Heart left ventricle (tissue), 13 donors: Measurements from ENCODE around the gene SERPINI2.
"Not testable (repeated sequence)": the region's sequence is repeated elsewhere in the genome, so short reads cannot be mapped to it uniquely, and the experiment has no call there.

Experiments
- CTCF ChIP-seq, 12 donors: fragments of 200-600 bp; sonication (generic) in 4 of 12; IDR thresholded peaks; one replicate each; pipeline versions ENCODE4 v1.5.0 to v1.8.0; 2018 to 2022; ENCODE audit warnings: antibody characterized with exemption in 12 of 12, mild to moderate bottlenecking in 5 of 12
- POLR2A ChIP-seq, 2 donors: fragments of 450-650 bp; IDR thresholded peaks; one replicate each; pipeline ENCODE4 v1.6.1; 2017; ENCODE audit warnings: antibody characterized with exemption in 2 of 2, mild to moderate bottlenecking in 2 of 2, moderate library complexity in 2 of 2
- donor health status: ischemic (EF 13 %, LVEDD 7.1; RV severe dilation, severe dysfunction).
- donor health status: DM: no; HTN: yes; CAD: no.
- donor health status: DM: no; HTN: no; CAD: no.
- donor health status: ischemic (EF 25% LVEDD 6.9; RV normal size, moderate dysfunction).
- donor health status: ischemic (EF 25% LVEDD 5.7; RV mildly dilated, moderate dysfunction).
- donor health status: ischemic (EF 35%, LVEDD 5.7; RV mildly dilated, moderate dysfunction).
- donor health status: nonischemic (EF 11% LVEDD 7.7; RV severe dilation, severe dysfunction).
- donor health status: DM: yes; HTN: yes; CAD: no.
- donor health status: PGD.
- donor health status: ischemic (EF 29% LVEDD 5.4; RV normal size, mild dysfunction).
- donor health status: nonischemic (EF 23%, LVEDD 6.1; RV moderate dilation, normal function).

DNA sequence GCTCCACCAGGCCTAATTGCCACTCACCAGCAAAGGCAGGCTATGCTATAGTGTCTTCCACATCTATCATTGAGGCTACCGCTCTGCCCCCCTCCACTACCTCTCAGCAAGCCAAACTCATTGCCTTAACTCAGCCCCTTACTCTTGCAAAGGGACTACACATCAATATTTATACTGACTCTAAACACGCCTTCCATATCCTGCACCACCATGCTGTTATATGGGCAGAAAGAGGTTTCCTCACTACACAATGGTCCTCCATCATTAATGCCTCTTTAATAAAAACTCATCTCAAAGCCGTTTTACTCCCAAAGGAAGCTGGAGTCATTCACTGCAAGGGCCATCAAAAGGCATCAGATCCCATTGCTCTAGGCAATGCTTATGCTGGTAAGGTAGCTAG, 46.9 kb downstream of the SERPINI2 start:
- not testable (repeated sequence) for TF ChIP-seq POLR2A, CTCF (IDR thresholded peaks at IDR 0.05)
